Spleen (tissue), 11 donors: ENCODE measurements around the gene CHRDL2. TPM values are rescaled to one million over a fixed set of nuclear protein-coding genes. Genes with fewer than 3 reads are reported as not detected.
A peak's percentile ranks its signal among the peaks of the same experiment; 100 is the strongest.
"Not testable (repeated sequence)": the region's sequence is repeated elsewhere in the genome, so short reads cannot be mapped to it uniquely, and the experiment has no call there.

Experiments
- DNase-seq: peaks from one replicate; pipeline ENCODE4 v3.0.0-alpha.2; 2020
- H3K27ac ChIP-seq, 8 donors: fragments of 200-600 bp; sonication (generic) in 7 of 8; 1 replicate in 4 of 8; 2 replicates in 4 of 8; pipeline versions ENCODE4 v1.5.0 to v1.8.0; 2016 to 2021; ENCODE audit warnings: inconsistent platforms in 4 of 8, mild to moderate bottlenecking in 4 of 8, moderate library complexity in 1 of 8
- H3K27me3 ChIP-seq, 7 donors: fragments of 200-600 bp; sonication (generic) in 6 of 7; replicated peaks in 1 of 7; 1 replicate in 4 of 7; 2 replicates in 3 of 7; pipeline versions ENCODE4 v1.5.0 to v1.8.0; 2016 to 2021; ENCODE audit warnings: inconsistent platforms in 3 of 7, mild to moderate bottlenecking in 1 of 7
- H3K36me3 ChIP-seq, 6 donors: fragments of 200-600 bp; sonication (generic) in 5 of 6; 1 replicate in 4 of 6; 2 replicates in 2 of 6; pipeline versions ENCODE4 v1.5.0 to v1.8.0; 2016 to 2021; ENCODE audit warnings: inconsistent platforms in 2 of 6
- H3K4me1 ChIP-seq, 6 donors: fragments of 200-600 bp; sonication (generic) in 5 of 6; 1 replicate in 3 of 6; 2 replicates in 3 of 6; pipeline versions ENCODE4 v1.5.0 to v1.8.0; 2016 to 2021; ENCODE audit warnings: inconsistent platforms in 3 of 6
- H3K4me3 ChIP-seq, 8 donors: fragments of 200-600 bp; sonication (generic) in 7 of 8; 1 replicate in 4 of 8; 2 replicates in 4 of 8; pipeline versions ENCODE4 v1.5.0 to v1.8.0; 2016 to 2021; ENCODE audit warnings: inconsistent platforms in 4 of 8, mild to moderate bottlenecking in 4 of 8, moderate library complexity in 2 of 8
- H3K9me3 ChIP-seq, 8 donors: fragments of 200-600 bp; sonication (generic) in 7 of 8; 1 replicate in 4 of 8; 2 replicates in 4 of 8; pipeline versions ENCODE4 v1.5.0 to v1.8.0; 2016 to 2021; ENCODE audit warnings: inconsistent platforms in 4 of 8
- CTCF ChIP-seq, 11 experiments: fragments of 200-600 bp in 7 of 11; fragments of 450-650 bp in 4 of 11; sonication (generic) in 4 of 11; IDR thresholded peaks in 8 of 11; conservative IDR thresholded peaks in 3 of 11; 1 replicate in 7 of 11; 2 replicates in 4 of 11; pipeline versions ENCODE4 v1.4.0 to v1.8.0; 2016 to 2021; ENCODE audit warnings: antibody characterized with exemption in 11 of 11, inconsistent platforms in 4 of 11, mild to moderate bottlenecking in 1 of 11
- POLR2A ChIP-seq, 3 donors: fragments of 450-650 bp; IDR thresholded peaks; one replicate each; pipeline ENCODE4 v1.5.1; 2017; ENCODE audit warnings: antibody characterized with exemption in 3 of 3, mild to moderate bottlenecking in 1 of 3
- POLR2AphosphoS5 ChIP-seq, 3 donors: sonication (generic); formaldehyde crosslinking; IDR thresholded peaks; one replicate each; pipeline ENCODE4 v1.5.1; 2017; ENCODE audit warnings: antibody characterized with exemption in 3 of 3
- WGBS, 5 donors: extraction: QIAGEN DNeasy Blood & Tissue Kit in 3 of 5; methylation state at CpG; one replicate each; pipeline versions ENCODE4 v1.1.5 to v1.1.7; 2013 to 2018; 5-methylcytosine and 5-hydroxymethylcytosine counted together
- intact Hi-C: fragments of 100-400 bp; cut with DNase I; formaldehyde crosslinking; loops from one replicate; pipeline ENCODE4 v1.15.0; 2023; ENCODE audit warnings: low total_unique reads
- polyA plus RNA-seq, 3 donors: library from polyadenylated mRNA; stranded (reverse); fragments of 200-250 nt; gene quantifications; one replicate each; pipeline ENCODE4 v1.2.1, GENCODE V29; 2013
- total RNA-seq, 7 donors: library from RNA; depleted of rRNA in 3 of 7; stranded (reverse); fragments of >200 nt in 3 of 7; fragmentation: NEBNext Ultra II Directional in 4 of 7; extraction: Animal tissue kit (Norgen Biotek cat#: 25700) in 4 of 7; gene quantifications; one replicate each; pipeline versions ENCODE4 v1.1.0 to v1.2.1, GENCODE V29; 2016 to 2021
- donor health status: healthy with polysubstance abuse.
- donor health status: DM: no; HTN: no; CAD: no; lungs with moderate emphysema.
- donor health status: DM: no; HTN: no; CAD: no.
- donor health status: Bipolar disorder and iron deficiency.
- donor health status: healthy.
- donor health status: DM: no; HTN: no; CAD: no.
- donor health status: DM: yes; HTN: yes; CAD: no.

The CHRDL2 gene
- total and polyA plus RNA-seq, 10 donors, result 0.24 to 2.2 (median 1.5) TPM; not detected in 5

GRCh38 chr11:74771139-74771538 is 39.9 kb upstream of the CHRDL2 start:
- no peak for DNase-seq
- H3K36me3 ChIP-seq, result no peaks in the 10 kb centered on the region
- intact Hi-C loops, result no loop called here
- H3K27me3 ChIP-seq, result no peaks in the 10 kb centered on the region
- H3K4me1 ChIP-seq, result peaks cover 4 to 72% (median 29%) of the 10 kb centered on the region in 6 donors
- 91 to 98% (median 95%) methylated on average over 3 of the region's 3 CpGs for WGBS, 5 donors
- no peaks in the 10 kb centered on the region for H3K9me3 ChIP-seq
- no peak overlapping the region for H3K4me3 ChIP-seq
- H3K27ac ChIP-seq, result no peak overlapping the region
- TF ChIP-seq CTCF (IDR thresholded peaks at IDR 0.05 in 8 of 11, conservative IDR thresholded peaks at IDR 0.05 in 3 of 11) (no peak), POLR2AphosphoS5 (IDR thresholded peaks at IDR 0.05) (no peak), POLR2A (IDR thresholded peaks at IDR 0.05) (no peak)

- peak overlapping the region in 2 of 8 donors; percentile 3 to 10 for H3K27ac ChIP-seq
- H3K27me3 ChIP-seq, result no peaks in the 10 kb centered on the region
- no peaks in the 10 kb centered on the region for H3K36me3 ChIP-seq
- intact Hi-C loops, result no loop called here
- H3K4me3 ChIP-seq, result no peak overlapping the region
- H3K9me3 ChIP-seq, result no peaks in the 10 kb centered on the region
- TF ChIP-seq CTCF (IDR thresholded peaks at IDR 0.05 in 8 of 11, conservative IDR thresholded peaks at IDR 0.05 in 3 of 11), result no peak
- no peak for TF ChIP-seq POLR2AphosphoS5 (IDR thresholded peaks at IDR 0.05)
- TF ChIP-seq POLR2A (IDR thresholded peaks at IDR 0.05), result no peak
- DNase-seq, result no peak
- WGBS, 5 donors, result 22 to 54% (median 49%) methylated on average over 5 of the region's 5 CpGs
- peaks cover 4 to 65% (median 29%) of the 10 kb centered on the region in 6 donors for H3K4me1 ChIP-seq
Observed at GRCh38 chr11:74770456-74770855, 39.2 kb upstream of the CHRDL2 start.

- peaks cover 4 to 57% (median 28%) of the 10 kb centered on the region in 6 donors for H3K4me1 ChIP-seq
- H3K9me3 ChIP-seq, result no peaks in the 10 kb centered on the region
- no peak overlapping the region for H3K4me3 ChIP-seq
- H3K36me3 ChIP-seq, result peaks cover 0 to 5% (median 0%) of the 10 kb centered on the region in 6 donors
- intact Hi-C loops, result no loop called here
- H3K27ac ChIP-seq, result no peak overlapping the region
- TF ChIP-seq POLR2AphosphoS5 (IDR thresholded peaks at IDR 0.05) (no peak), POLR2A (IDR thresholded peaks at IDR 0.05) (no peak), CTCF (IDR thresholded peaks at IDR 0.05 in 8 of 11, conservative IDR thresholded peaks at IDR 0.05 in 3 of 11) (no peak)
- DNase-seq, result no peak
- 74 to 79% (median 75%) methylated on average over 2 of the region's 2 CpGs for WGBS, 5 donors
- H3K27me3 ChIP-seq, result no peaks in the 10 kb centered on the region
Observed at GRCh38 chr11:74769055-74769707, 38.0 kb upstream of the CHRDL2 start.

GRCh38 chr11:74768172-74768651 is 37.0 kb upstream of the CHRDL2 start:
- DNase-seq, H3K4me3 ChIP-seq, H3K9me3 ChIP-seq, H3K27me3 ChIP-seq, H3K36me3 ChIP-seq, intact Hi-C loops: not testable (repeated sequence)
- peak overlapping the region in 1 of 8 donors; percentile 10 for H3K27ac ChIP-seq
- peaks cover 4 to 50% (median 28%) of the 10 kb centered on the region in 6 donors for H3K4me1 ChIP-seq
- WGBS, 5 donors, result 62 to 78% (median 69%) methylated on average over 9 of the region's 9 CpGs
